Right forelimb (tissue), 1 donor: ENCODE measurements around the gene SAXO2.
"Not testable (repeated sequence)": the region's sequence is repeated elsewhere in the genome, so short reads cannot be mapped to it uniquely, and the experiment has no call there.

Experiments
- DNase-seq: peaks from one replicate; pipeline ENCODE4 v3.0.0-alpha.2; 2018

Gene SAXO2

GRCh38 chr15:82288202-82288601, 25.6 kb downstream of the SAXO2 start:
- DNase-seq: not testable (repeated sequence)

GRCh38 chr15:82292271-82292670, 29.7 kb downstream of the SAXO2 start:
- DNase-seq: no peak

GRCh38 chr15:82294061-82294690, 31.6 kb downstream of the SAXO2 start:
- DNase-seq: no peak

- DNase-seq: no peak
Measured at GRCh38 chr15:82297546-82297945, 34.9 kb downstream of the SAXO2 start.

- DNase-seq: no peak
Measured at GRCh38 chr15:82298032-82298431, 35.4 kb downstream of the SAXO2 start.

GRCh38 chr15:82298520-82298919, 35.9 kb downstream of the SAXO2 start:
- DNase-seq: no peak

GRCh38 chr15:82299511-82299914, 36.9 kb downstream of the SAXO2 start:
- not testable (repeated sequence) for DNase-seq

GRCh38 chr15:82300326-82300725, 37.7 kb downstream of the SAXO2 start:
- DNase-seq: not testable (repeated sequence)

GRCh38 chr15:82300883-82301282, 38.3 kb downstream of the SAXO2 start:
- DNase-seq: no peak

- DNase-seq: no peak
Measured at GRCh38 chr15:82301296-82302016, 38.8 kb downstream of the SAXO2 start.

- no peak for DNase-seq
Measured at GRCh38 chr15:82303956-82304777, 41.5 kb downstream of the SAXO2 start.

GRCh38 chr15:82304778-82305090, 42.1 kb downstream of the SAXO2 start:
- DNase-seq: no peak

GRCh38 chr15:82305621-82306048, 43.0 kb downstream of the SAXO2 start:
- DNase-seq: no peak

GRCh38 chr15:82306791-82307713, 44.4 kb downstream of the SAXO2 start:
- peak; percentile 30 for DNase-seq

GRCh38 chr15:82307714-82308081, 45.1 kb downstream of the SAXO2 start:
- peak; percentile 24 for DNase-seq

GRCh38 chr15:82309802-82310201, 47.2 kb downstream of the SAXO2 start:
- DNase-seq: no peak

GRCh38 chr15:82311321-82311720, 48.7 kb downstream of the SAXO2 start:
- peak; percentile 5 for DNase-seq

GRCh38 chr15:82312586-82313349, 50.1 kb downstream of the SAXO2 start:
- DNase-seq: peak; percentile 32

GRCh38 chr15:82313446-82313845, 50.8 kb downstream of the SAXO2 start:
- DNase-seq: peak; percentile 18

GRCh38 chr15:82313951-82314768, 51.5 kb downstream of the SAXO2 start:
- peak; percentile 32 for DNase-seq
